Epithelial cell of proximal tubule (primary cell): Measurements from ENCODE around the gene TTLL9. TPM values are rescaled to one million over a fixed set of nuclear protein-coding genes. Genes with fewer than 3 reads are reported as not detected.

ENCODE experiments used
- DNase-seq: peaks from one replicate; pipeline ENCODE4 v3.0.0-alpha.2; 2011; ENCODE audit warnings: low read depth
- H3K4me3 ChIP-seq: 2 replicates; pipeline ENCODE4 v1.5.1; 2011; ENCODE audit warnings: low read depth, mild to moderate bottlenecking, low read length
- CTCF ChIP-seq: conservative IDR thresholded peaks from 2 replicates; pipeline ENCODE4 v1.5.1; 2012; ENCODE audit warnings: low read depth, mild to moderate bottlenecking, low read length
- total RNA-seq: library from RNA; depleted of rRNA; stranded (reverse); fragments of >200 nt; gene quantifications from 2 replicates; pipeline ENCODE4 v1.2.3, GENCODE V29; 2015

The TTLL9 gene
- total RNA-seq, 1 donor from 2014 or later, result not detected

GRCh38 chr20:31837896-31838397 is 32.5 kb upstream of the TTLL9 start:
- no peak overlapping the region for H3K4me3 ChIP-seq
- TF ChIP-seq CTCF, result no peak
- no peak for DNase-seq

GRCh38 chr20:31838646-31839292 is 31.7 kb upstream of the TTLL9 start:
- no peak for DNase-seq
- TF ChIP-seq CTCF, result no peak
- no peak overlapping the region for H3K4me3 ChIP-seq

GRCh38 chr20:31839782-31840487 is 30.5 kb upstream of the TTLL9 start:
- H3K4me3 ChIP-seq, result no peak overlapping the region
- DNase-seq, result no peak
- TF ChIP-seq CTCF, result no peak

GRCh38 chr20:31840906-31841816 is 29.3 kb upstream of the TTLL9 start:
- TF ChIP-seq CTCF, result no peak
- no peak for DNase-seq
- no peak overlapping the region for H3K4me3 ChIP-seq

DNA sequence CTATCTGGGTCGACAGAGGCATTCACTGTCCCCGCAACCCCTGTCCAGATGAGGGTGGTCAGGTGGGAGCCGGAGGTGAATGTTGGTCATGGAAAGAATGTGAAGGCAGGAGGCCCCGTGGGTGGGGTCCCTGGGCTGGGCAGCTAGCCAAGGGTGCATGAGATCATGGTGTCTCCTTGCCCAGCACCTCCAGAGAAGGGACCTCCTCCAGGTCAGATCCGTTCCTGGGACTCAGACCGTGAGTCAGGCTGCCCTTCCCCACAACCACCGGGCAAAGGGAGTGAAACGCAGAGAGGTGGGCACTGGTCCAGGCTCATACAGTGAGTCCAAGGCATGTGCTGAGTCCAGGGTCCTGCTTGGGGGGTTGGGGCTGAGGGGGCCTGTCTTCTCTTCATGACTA is 28.5 kb upstream of the TTLL9 start:
- TF ChIP-seq CTCF, result no peak
- peak; percentile 33 for DNase-seq

GRCh38 chr20:31842471-31843157 is 27.8 kb upstream of the TTLL9 start:
- DNase-seq, result no peak
- H3K4me3 ChIP-seq, result no peak overlapping the region
- TF ChIP-seq CTCF, result no peak

More for the DNA sequence above, 28.5 kb upstream of the TTLL9 start:
- H3K4me3 ChIP-seq, result no peak overlapping the region
